ENCODE results near the gene CDKL1.

GRCh38 chr14:50344876-50345563, 51.7 kb downstream of the CDKL1 start:
- TF ChIP-seq, protein P1, sequence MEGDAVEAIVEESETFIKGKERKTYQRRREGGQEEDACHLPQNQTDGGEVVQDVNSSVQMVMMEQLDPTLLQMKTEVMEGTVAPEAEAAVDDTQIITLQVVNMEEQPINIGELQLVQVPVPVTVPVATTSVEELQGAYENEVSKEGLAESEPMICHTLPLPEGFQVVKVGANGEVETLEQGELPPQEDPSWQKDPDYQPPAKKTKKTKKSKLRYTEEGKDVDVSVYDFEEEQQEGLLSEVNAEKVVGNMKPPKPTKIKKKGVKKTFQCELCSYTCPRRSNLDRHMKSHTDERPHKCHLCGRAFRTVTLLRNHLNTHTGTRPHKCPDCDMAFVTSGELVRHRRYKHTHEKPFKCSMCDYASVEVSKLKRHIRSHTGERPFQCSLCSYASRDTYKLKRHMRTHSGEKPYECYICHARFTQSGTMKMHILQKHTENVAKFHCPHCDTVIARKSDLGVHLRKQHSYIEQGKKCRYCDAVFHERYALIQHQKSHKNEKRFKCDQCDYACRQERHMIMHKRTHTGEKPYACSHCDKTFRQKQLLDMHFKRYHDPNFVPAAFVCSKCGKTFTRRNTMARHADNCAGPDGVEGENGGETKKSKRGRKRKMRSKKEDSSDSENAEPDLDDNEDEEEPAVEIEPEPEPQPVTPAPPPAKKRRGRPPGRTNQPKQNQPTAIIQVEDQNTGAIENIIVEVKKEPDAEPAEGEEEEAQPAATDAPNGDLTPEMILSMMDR (IDR thresholded peaks at IDR 0.05; ENCODE audit: low read depth, low read length, poor library complexity, severe bottlenecking): no peak
- TF ChIP-seq EZH2phosphoT487 (IDR thresholded peaks at IDR 0.05; ENCODE audit: borderline replicate concordance, low read length): no peak
